ENCODE results near the gene SOX10. TPM values are rescaled to one million over a fixed set of nuclear protein-coding genes. Genes with fewer than 3 reads are reported as not detected.

The SOX10 gene
- total and polyA plus RNA-seq, 9 of the 15 experiments (the other 6 are each of a cell fraction or from before 2014, with no cell fraction given) = not detected

- BruUV-seq (replicated peaks) = no TSS peak
- 74% methylated on average over 15 of the region's 33 CpGs for WGBS (ENCODE audit: insufficient coverage, low coverage, missing lambda C conversion rate)
- intact Hi-C loops (cut with micrococcal nuclease) (no loop called here), in situ Hi-C loops (cut with MboI) (no loop called here)
- Histone ChIP-seq H3K27ac (ENCODE audit: extremely low read depth, low read depth, low read length) (no peak overlapping the region), H3K9ac (ENCODE audit: insufficient read depth in 1 of 2, low read depth in 2 of 2, low read length in 2 of 2) (0 out of 4 replicates have a peak overlapping the region, but pooled peaks of 1 of the 2 experiments have one; percentile 17), H3K4me3 (no peak overlapping the region), H3K4me2 (ENCODE audit: insufficient read depth, low read length) (no peak overlapping the region), H3K27me3 (ENCODE audit: control insufficient read depth in 2 of 2, insufficient read depth in 2 of 2, low read length in 2 of 2) (no peaks in the 10 kb centered on the region), H3K4me1 (replicated peaks in 1 of 2; ENCODE audit: control insufficient read depth in 2 of 2, insufficient read depth in 2 of 2, low read length in 2 of 2) (peaks cover 13 to 24% of the 10 kb centered on the region in 2 experiments; a peak in 4 of 5 replicates), H3K9me3 (replicated peaks; ENCODE audit: control insufficient read depth, insufficient read depth, low read depth, low read length) (no peaks in the 10 kb centered on the region), H4K20me1 (replicated peaks; ENCODE audit: control insufficient read depth, insufficient read depth, low read length) (no peaks in the 10 kb centered on the region), H3K9me1 (ENCODE audit: control insufficient read depth, insufficient read depth, low read length) (no peaks in the 10 kb centered on the region), H3K79me2 (ENCODE audit: control insufficient read depth, insufficient read depth, low read length) (no peaks in the 10 kb centered on the region), H2AFZ (ENCODE audit: low read depth, low read length) (0 out of 2 replicates have a peak overlapping the region, but pooled peaks have one; percentile 55), H3K36me3 (ENCODE audit: control insufficient read depth, insufficient read depth, low read length) (no peaks in the 10 kb centered on the region)
- ChIA-PET CTCF (ENCODE audit: low intra/inter-chr PET ratio) (no interaction called here), POLR2A (interaction anchor here (0.9 kb wide), 1 partner anchor 52 kb away, joined by 3 read pairs; no protein-coding TSS in a partner anchor)
- ATAC-seq (peak; percentile 41; the same call in 1 of the 3 replicates), FAIRE-seq (no peak), DNase-seq (ENCODE audit: extremely low read depth in 1 of 4, low spot score in 3 of 4) (no peak)
- TF ChIP-seq SRSF1 (IDR thresholded peaks at IDR 0.05; ENCODE audit: low read depth, low read length) (no peak), SNIP1 (IDR thresholded peaks at IDR 0.05; ENCODE audit: low read depth) (no peak), NCOA1 (IDR thresholded peaks at IDR 0.05; ENCODE audit: low read depth) (peak; percentile 17; the same call in 1 of the 2 replicates), ZBTB40 (IDR thresholded peaks at IDR 0.05) (peak; percentile 44; the same call in 1 of the 2 replicates), ZBTB40 (CRISPR knock-in tag; IDR thresholded peaks at IDR 0.05) (no peak), RBM15 (IDR thresholded peaks at IDR 0.05; ENCODE audit: insufficient read depth, low read length) (no peak), MED1 (CRISPR knock-in tag; IDR thresholded peaks at IDR 0.05; ENCODE audit: borderline replicate concordance) (no peak), MLLT1 (IDR thresholded peaks at IDR 0.05) (no peak)
These were observed 32.1 kb upstream of the SOX10 start for GRCh38 chr22:38016182-38017151.
